IPS-20b (cell line): Measurements from ENCODE around the gene NDRG3.

Experiments used
- H3K27ac ChIP-seq: one replicate; pipeline ENCODE4 v1.5.1; 2013; ENCODE audit warnings: low read length
- H3K27me3 ChIP-seq: 2 replicates; pipeline ENCODE4 v1.6.1; 2013; ENCODE audit warnings: mild to moderate bottlenecking, low read length, inconsistent platforms; ENCODE audit not compliant: insufficient read depth
- H3K36me3 ChIP-seq: 2 replicates; pipeline ENCODE4 v1.6.1; 2013; ENCODE audit warnings: low read depth, mild to moderate bottlenecking, inconsistent platforms, low read length, moderate library complexity; ENCODE audit not compliant: insufficient read depth
- H3K4me1 ChIP-seq: 2 replicates; pipeline ENCODE4 v1.6.1; 2013; ENCODE audit warnings: mild to moderate bottlenecking, control low read depth, inconsistent platforms, low read length, moderate library complexity; ENCODE audit not compliant: insufficient read depth
- H3K4me3 ChIP-seq: 2 replicates; pipeline ENCODE4 v1.5.1; 2013; ENCODE audit warnings: mild to moderate bottlenecking, low read length, inconsistent platforms
- H3K9ac ChIP-seq: 2 replicates; pipeline ENCODE4 v1.6.1; 2013; ENCODE audit warnings: low read depth, mild to moderate bottlenecking, inconsistent platforms, low read length, moderate library complexity
- H3K9me3 ChIP-seq: 2 replicates; pipeline ENCODE4 v1.6.1; 2013; ENCODE audit warnings: mild to moderate bottlenecking, low read depth, low read length, inconsistent platforms; ENCODE audit not compliant: insufficient read depth

Gene NDRG3

DNA sequence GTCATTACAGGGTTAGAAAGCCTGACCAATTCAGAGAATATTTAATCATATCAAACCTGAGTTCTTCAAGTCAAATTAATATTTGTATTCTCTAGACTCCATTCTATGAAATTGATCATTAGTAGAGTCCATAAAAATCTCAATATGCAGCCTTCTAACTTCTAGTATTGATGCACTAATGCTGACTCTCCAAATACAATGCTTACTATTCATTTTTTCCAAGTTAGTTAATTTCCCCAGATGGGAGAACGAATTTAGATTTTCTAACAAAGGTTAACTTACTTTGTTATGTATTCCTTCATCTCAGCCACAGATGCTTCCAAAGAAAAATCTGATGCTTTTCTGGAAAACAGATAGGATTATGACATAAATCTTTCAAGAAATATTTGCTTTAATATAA, 12.4 kb upstream of the NDRG3 start:
- no peaks in the 10 kb centered on the region for H3K4me1 ChIP-seq
- H3K4me3 ChIP-seq, result no peak overlapping the region
- no peaks in the 10 kb centered on the region for H3K27me3 ChIP-seq
- no peak overlapping the region for H3K27ac ChIP-seq
- H3K9ac ChIP-seq, result no peak overlapping the region
- peaks cover 70% of the 10 kb centered on the region for H3K36me3 ChIP-seq
- no peaks in the 10 kb centered on the region for H3K9me3 ChIP-seq

DNA sequence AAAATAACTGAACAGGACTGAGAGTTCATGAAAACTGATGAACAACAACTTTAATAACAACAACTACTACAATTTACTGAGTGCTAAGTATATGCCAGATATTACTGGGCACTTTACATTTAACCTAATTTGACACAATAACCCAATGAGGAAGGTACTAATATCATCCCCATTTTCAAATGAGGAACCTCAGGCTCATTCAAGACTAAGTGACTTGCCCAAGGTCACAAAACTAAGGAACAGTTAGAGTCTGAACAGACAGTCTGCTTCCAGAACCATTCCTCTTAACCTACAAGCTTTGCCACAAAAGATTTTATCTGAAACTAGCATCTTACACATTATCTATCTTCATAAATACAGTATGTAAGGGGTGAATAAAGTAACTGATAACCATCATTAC, 10.6 kb upstream of the NDRG3 start:
- H3K36me3 ChIP-seq, result peaks cover 77% of the 10 kb centered on the region
- H3K9me3 ChIP-seq, result no peaks in the 10 kb centered on the region

GRCh38 chr20:36754656-36755222, 8.8 kb upstream of the NDRG3 start:
- Histone ChIP-seq H3K27ac (no peak overlapping the region), H3K27me3 (no peaks in the 10 kb centered on the region), H3K9ac (no peak overlapping the region), H3K4me3 (no peak overlapping the region), H3K9me3 (no peaks in the 10 kb centered on the region), H3K4me1 (no peaks in the 10 kb centered on the region), H3K36me3 (peaks cover 75% of the 10 kb centered on the region)

More for the DNA sequence above, 10.6 kb upstream of the NDRG3 start:
- Histone ChIP-seq H3K4me3 (no peak overlapping the region), H3K27ac (no peak overlapping the region), H3K4me1 (no peaks in the 10 kb centered on the region), H3K27me3 (no peaks in the 10 kb centered on the region), H3K9ac (no peak overlapping the region)

- H3K9me3 ChIP-seq, result no peaks in the 10 kb centered on the region
- peaks cover 66% of the 10 kb centered on the region for H3K36me3 ChIP-seq
- H3K27ac ChIP-seq, result no peak overlapping the region
- no peak overlapping the region for H3K9ac ChIP-seq
- H3K4me1 ChIP-seq, result no peaks in the 10 kb centered on the region
- H3K4me3 ChIP-seq, result no peak overlapping the region
- no peaks in the 10 kb centered on the region for H3K27me3 ChIP-seq
Observed at GRCh38 chr20:36752582-36752981, 6.7 kb upstream of the NDRG3 start.

GRCh38 chr20:36745234-36745926, 510 bp downstream of the NDRG3 start:
- Histone ChIP-seq H3K27me3 (peaks cover 5% of the 10 kb centered on the region; the same call in 1 of the 2 replicates), H3K36me3 (no peaks in the 10 kb centered on the region), H3K9me3 (no peaks in the 10 kb centered on the region), H3K9ac (peak overlapping the region; percentile 65; the same call in 1 of the 2 replicates), H3K4me3 (peak overlapping the region; percentile 87), H3K4me1 (peaks cover 5% of the 10 kb centered on the region; the same call in 1 of the 2 replicates), H3K27ac (no peak overlapping the region)

DNA sequence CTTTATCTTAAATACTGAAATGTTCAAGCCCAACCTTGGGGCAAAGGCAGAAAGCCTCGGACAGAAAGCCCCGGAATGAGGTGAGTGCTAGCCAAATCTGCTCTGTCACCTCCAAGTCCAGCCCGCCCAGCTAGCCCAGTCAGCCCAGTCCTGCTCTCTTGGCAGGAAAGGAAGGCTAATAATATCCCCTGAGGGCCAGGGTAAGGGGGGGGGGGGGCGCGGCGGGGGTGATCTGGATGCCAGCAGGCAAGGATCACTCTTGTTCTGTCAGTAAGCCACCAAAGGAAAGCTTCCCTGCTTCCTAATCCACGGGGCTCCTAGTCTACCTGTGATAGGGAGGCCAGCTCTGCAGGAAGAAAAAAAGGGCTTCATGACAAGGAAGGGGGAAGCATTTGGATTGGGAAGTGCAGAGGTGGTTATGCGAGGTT, 1.1 kb downstream of the NDRG3 start:
- Histone ChIP-seq H3K27me3 (peaks cover 5% of the 10 kb centered on the region; the same call in 1 of the 2 replicates), H3K4me1 (peaks cover 5% of the 10 kb centered on the region; the same call in 1 of the 2 replicates), H3K27ac (no peak overlapping the region), H3K4me3 (peak overlapping the region; percentile 87), H3K9me3 (no peaks in the 10 kb centered on the region), H3K36me3 (no peaks in the 10 kb centered on the region), H3K9ac (peak overlapping the region; percentile 65; the same call in 1 of the 2 replicates)

DNA sequence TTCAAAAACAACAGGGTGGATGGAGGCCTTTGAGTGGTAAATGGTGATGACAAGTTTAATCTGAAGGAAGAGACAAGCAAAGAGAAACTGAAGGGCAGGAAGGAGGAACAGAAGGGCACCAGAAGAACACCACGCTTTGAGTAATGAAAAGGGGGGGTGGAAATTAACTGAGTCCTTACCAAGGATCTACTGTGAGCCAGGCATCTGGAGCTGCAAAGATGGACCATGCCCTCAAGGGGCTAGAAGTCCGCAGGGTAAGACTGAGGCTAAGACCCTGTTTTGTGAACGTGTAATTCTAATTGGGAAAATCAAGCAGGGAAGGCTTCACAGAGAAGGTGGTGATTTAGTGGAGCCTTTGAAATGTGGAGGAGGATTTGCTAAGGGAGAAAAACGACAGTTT, 1.6 kb downstream of the NDRG3 start:
- H3K9me3 ChIP-seq, result no peaks in the 10 kb centered on the region
- no peaks in the 10 kb centered on the region for H3K36me3 ChIP-seq
- H3K4me1 ChIP-seq, result peaks cover 5% of the 10 kb centered on the region; the same call in 1 of the 2 replicates
- peak overlapping the region; percentile 87; the same call in 1 of the 2 replicates for H3K4me3 ChIP-seq
- no peak overlapping the region for H3K27ac ChIP-seq
- H3K27me3 ChIP-seq, result peaks cover 5% of the 10 kb centered on the region; the same call in 1 of the 2 replicates
- H3K9ac ChIP-seq, result no peak overlapping the region

GRCh38 chr20:36742558-36742957, 3.3 kb downstream of the NDRG3 start:
- H3K9me3 ChIP-seq, result no peaks in the 10 kb centered on the region
- H3K36me3 ChIP-seq, result no peaks in the 10 kb centered on the region
- H3K4me1 ChIP-seq, result peaks cover 5% of the 10 kb centered on the region; the same call in 1 of the 2 replicates
- H3K27me3 ChIP-seq, result peaks cover 5% of the 10 kb centered on the region; the same call in 1 of the 2 replicates
- H3K27ac ChIP-seq, result no peak overlapping the region
- H3K4me3 ChIP-seq, result no peak overlapping the region
- no peak overlapping the region for H3K9ac ChIP-seq

- Histone ChIP-seq H3K4me3 (no peak overlapping the region), H3K36me3 (no peaks in the 10 kb centered on the region), H3K27me3 (peaks cover 5% of the 10 kb centered on the region; the same call in 1 of the 2 replicates), H3K9ac (no peak overlapping the region), H3K9me3 (no peaks in the 10 kb centered on the region), H3K4me1 (peaks cover 15% of the 10 kb centered on the region), H3K27ac (no peak overlapping the region)
Observed at GRCh38 chr20:36741072-36741471, 4.8 kb downstream of the NDRG3 start.

DNA sequence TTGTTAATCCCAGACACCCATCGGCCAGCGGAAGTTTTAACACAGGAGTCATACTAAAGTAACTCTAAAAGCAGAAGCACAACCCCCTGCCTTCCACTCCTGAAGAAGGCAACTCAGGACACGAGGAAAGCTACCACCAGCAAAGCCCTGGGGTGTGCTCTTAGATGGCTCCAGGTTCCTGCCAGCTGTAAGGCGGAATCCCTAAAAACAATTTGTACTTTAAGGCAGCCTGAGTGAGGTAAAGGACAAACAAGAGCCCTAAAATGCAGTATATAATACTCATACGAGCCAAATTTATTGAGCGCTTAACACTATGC, 8.7 kb downstream of the NDRG3 start:
- peaks cover 10% of the 10 kb centered on the region; the same call in 1 of the 2 replicates for H3K4me1 ChIP-seq
- H3K27ac ChIP-seq, result no peak overlapping the region
- no peak overlapping the region for H3K9ac ChIP-seq
- no peak overlapping the region for H3K4me3 ChIP-seq
- H3K27me3 ChIP-seq, result no peaks in the 10 kb centered on the region
- H3K9me3 ChIP-seq, result no peaks in the 10 kb centered on the region
- no peaks in the 10 kb centered on the region for H3K36me3 ChIP-seq

DNA sequence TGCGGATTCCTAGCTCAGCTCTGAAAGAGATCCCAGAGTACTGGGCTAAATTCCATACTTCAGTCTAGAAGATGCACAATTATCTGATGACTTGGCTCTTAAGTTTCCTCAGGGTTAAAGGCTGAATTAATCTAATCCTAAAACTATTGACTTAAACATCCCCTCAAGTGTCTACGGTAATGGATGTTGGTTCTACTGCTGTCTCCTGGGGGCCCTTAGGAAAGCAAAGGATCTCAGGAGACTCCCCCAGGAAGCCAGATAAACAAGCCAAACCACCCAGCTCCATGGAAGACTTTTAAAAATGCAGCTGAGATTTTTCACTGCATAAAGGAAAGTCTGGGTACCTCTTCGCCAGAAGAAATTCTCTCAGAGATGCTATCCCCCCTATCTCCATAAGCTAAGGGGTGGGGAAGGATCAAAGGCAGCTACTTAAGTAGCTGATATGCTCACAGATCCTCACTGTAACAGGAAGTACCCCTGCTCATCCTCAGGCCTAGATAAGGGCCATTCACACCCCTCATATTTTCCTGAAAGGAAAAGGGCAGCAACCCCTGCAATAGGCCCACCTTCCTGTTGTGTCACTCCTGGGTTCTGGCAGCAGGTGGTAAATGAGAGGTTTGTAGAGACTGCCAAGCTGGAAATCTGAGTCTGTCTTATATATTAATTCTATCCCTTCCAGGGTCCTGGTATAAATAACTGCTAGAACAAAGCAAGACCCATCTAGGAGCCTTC, 9.3 kb downstream of the NDRG3 start:
- Histone ChIP-seq H3K27ac (no peak overlapping the region), H3K4me3 (no peak overlapping the region), H3K9me3 (no peaks in the 10 kb centered on the region), H3K27me3 (no peaks in the 10 kb centered on the region), H3K4me1 (peaks cover 10% of the 10 kb centered on the region; the same call in 1 of the 2 replicates), H3K36me3 (no peaks in the 10 kb centered on the region), H3K9ac (no peak overlapping the region)
